ENCODE data around the gene USP10.
"Not testable (repeated sequence)": the region's sequence is repeated elsewhere in the genome, so short reads cannot be mapped to it uniquely, and the experiment has no call there.

USP10 gene

DNA sequence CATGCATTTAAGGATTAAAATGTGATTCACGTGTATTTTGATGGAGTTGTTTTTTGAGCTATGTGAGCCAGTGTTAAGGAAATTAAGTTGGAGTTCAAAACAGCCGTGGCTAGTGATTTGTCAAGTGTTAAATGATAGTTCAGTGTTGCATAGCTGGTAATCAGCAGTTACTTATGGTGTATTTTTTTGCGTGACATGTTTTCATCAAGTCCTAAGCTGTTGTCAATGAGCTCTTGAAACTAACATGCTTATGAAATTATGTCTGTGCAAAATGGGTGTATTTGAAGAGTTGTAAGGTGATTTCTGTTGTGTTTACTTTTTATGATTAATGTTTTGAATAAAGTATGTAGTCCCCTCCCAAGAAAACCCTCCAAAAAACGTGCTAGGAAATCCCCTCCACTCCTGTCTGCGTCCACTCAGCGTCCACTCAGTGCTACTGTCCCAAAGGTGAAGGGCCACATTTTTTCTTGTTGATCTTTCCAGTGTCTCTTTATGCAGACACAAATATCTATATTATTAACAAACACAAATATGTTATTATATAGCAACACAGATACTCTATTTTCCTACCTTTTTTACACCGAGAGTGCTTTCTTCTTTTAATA is 30.0 kb downstream of the USP10 start:
- no peak for DNase-seq

DNA sequence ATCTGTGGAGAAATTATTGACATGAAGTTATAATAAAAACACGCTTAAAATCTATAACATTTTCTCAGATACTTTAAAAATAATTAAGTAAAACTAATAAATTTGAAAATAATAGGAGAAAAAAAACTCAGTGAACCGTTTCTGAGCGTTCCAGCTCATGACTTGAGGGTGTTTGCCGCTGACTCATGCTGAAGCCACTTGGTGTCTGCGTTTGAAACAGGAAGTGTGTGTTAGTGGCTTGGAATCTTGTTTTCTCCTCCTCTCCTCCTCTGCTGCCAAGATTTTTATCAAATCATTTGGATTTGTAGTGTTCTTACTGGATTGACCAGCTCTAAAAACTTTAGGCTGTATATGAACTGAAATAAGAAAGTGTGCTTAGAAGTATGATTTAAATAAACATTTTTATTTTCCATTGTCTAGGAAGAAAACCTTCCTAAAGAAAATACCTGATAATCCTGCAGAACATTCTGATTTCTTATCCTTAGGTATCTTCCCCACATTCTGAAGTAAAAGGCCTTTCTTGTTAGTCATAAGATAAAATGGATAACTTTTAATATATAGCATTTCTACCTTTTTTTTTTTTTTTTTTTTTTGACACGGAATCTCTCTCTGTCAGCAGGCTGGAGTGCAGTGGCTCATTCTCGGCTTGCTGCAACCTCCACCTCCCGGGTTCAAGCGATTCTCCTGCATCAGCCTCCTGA is 30.8 kb downstream of the USP10 start:
- no peak for DNase-seq

DNA sequence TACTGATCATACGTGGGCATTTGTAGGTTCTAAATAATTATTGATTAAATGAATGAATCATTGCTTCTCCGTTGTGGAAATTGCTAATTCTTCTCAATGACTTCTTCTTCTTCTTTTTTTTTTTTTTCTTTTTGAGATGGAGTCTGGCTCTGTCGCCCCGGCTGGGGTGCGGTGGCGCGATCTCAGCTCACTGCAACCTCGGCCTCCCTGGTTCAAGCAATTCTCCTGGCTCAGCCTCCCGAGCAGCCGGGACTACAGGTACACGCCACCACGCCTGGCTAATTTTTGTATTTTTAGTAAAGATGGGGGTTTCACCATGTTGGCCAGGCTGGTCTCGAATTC is 32.5 kb downstream of the USP10 start:
- not testable (repeated sequence) for DNase-seq

DNA sequence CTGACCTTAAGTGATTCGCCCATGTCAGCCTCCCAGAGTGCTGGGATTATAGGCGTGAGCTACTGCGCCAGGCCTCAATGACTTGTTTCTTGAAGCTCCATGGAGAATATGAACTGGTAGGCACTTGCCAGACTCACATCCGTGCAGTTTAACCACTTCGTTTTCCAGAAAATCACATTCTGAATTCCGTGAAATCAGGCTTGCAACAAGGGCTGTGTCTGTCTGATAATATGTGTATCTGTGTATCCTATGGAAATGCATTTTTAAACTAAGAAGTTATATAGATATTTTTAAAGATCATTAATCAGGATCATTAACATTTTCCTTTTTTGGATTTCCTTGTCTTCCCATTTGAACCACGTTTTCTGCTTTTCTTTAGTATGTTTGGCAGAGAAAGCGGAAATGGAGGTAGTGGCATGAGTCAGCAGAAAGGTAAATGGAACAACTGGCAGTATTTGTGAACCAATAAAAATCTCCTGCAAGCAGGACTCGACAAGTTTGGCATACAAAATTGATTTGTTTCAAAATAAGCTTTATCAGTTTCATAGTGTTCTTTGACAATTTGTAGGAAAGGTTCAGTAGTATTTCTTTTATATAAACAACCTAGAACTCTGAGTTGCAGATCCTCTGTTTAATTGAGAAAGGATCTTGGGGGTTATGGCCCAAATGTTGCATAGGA is 33.0 kb downstream of the USP10 start:
- no peak for DNase-seq

DNA sequence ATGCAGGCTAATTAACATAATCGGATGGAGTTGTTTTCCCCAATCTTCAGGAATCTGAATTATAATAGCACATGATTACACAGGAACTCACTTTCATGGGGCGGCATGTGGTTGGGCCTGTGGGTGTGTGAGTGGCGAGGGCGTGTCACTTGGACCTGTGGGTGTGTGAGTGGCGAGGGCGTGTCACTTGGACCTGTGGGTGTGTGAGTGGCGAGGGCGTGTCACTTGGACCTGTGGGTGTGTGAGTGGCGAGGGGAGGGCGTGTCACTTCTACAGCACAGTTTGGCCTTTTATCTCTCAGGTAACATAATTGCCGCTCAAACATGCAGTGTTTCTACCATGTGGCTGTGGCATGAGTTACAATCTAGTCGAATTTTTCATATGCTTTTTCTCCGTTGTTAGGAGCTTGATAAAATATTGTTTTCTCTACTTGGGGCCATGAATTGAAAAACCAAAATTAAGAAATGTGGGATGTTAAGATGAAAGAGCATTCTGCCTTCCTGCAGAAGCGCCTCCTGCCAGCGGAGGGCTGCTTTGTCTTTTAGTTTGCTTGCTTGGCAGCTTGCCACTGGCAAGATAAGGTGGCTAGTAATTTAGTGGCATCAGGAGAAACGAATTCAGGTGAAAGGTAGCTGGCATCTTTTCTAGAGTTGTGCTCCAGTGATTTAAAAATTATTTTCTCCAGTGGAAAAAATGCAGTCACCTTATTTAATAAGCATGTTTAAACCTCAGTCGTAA is 36.2 kb downstream of the USP10 start:
- DNase-seq: peak; percentile 72

DNA sequence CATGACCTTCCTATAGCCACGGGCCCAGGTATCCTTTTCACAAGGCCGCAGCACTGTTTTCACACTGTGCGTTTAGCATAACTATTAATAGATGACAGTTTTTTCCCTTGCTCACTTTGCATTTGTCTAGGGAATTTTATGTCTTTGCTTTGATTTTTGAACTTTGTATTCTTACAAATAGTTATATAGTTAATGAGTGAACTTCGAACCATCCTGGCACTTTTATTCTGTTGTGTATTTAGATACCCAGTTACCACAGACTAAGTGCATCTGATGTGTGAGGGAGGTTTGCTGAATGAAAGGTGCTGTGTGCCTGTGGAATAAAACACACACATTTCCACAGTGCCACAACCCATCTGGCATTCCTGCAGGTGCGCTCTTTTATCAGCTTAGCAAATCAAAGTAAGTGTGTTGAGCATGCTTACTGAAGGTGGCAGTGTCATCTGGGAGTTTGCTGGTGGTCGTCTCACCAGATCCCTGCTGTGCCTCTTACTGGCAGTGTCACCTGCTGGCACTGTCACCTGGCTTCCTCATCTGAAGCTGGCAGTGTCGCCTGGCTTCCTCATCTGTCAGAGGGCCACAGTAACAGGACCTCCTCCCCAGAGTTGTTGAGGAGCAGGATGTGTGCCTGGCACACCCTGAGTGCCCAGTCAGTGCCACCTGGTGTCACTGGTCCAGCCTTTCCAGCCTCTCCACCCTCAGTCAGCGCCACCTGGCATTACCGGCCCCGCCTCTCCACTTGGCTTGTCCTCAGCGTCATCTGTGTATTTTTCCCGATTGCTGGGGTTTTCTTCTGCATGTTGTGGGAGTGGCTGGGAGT is 37.6 kb downstream of the USP10 start:
- peak; percentile 60 for DNase-seq

DNA sequence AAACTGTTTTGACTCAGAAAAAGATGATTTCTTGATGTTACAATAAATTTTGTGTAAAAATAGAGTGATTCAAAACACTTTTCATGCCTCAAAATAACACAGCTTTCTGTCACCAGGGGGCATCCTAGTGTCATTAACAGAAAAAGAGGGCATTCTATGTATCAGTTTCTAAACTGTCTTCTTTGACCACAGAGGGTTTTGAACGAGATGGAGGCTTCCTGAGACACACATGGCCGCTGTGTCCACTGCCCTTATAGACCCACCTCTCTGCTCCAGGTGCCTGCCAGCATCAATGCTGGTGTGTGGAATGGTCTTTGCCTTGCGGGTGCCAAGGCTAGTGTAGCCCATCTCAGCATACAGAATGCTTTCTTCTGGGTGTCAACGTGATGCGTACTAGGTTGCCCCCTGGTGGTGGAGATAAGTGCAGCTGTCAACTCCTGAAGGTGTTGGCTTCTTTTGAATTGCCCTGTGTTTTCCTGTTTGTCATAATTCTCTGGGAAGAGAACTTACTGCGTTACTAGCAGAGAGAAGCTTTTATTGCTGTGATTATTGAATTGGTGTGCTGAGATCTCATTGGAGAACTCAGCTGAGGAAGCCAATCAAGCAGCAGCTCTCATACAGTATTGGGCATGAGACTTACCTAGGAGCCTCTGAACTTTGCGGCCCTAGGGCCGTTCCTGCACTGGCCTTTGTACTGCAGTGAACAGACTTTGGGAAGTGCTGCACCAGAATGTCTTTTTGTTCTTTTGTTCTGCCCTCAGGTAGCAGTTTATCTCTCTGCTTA is 38.6 kb downstream of the USP10 start:
- peak; percentile 63 for DNase-seq

DNA sequence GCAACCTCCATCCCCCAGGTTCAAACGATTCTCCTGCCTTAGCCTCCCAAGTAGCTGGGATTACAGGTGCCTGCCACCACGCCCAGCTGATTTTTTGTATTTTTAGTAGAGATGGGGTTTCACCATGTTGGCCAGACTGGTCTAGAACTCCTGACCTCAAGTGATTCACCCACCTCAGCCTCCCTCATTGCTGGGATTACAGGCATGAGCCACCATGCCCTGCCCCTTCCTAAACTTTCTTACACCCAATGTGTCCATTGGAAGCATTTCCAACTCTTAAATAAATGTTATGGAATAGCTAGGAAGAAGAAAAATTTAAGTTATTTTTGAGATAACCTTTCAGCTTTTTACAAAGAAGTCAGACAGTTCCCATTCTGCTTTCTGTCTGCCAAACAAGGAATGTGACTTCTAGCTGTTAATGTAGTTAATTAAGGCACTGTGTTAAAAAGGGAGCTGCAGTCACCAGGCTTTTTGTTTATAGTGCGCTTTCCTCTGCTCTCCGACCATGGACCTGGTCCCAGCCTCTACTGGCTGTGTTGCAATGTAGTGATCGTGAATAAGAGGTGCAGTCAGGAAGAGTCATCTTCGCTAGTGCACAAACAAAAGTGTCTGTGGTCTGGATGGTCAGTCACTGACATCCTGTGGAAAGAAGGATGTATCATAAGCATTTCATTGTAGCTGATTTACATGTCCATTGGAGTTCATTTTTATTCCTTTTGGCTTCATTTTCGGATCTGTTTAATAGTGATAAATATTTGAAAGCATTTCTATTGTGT is 39.7 kb downstream of the USP10 start:
- DNase-seq: no peak

DNA sequence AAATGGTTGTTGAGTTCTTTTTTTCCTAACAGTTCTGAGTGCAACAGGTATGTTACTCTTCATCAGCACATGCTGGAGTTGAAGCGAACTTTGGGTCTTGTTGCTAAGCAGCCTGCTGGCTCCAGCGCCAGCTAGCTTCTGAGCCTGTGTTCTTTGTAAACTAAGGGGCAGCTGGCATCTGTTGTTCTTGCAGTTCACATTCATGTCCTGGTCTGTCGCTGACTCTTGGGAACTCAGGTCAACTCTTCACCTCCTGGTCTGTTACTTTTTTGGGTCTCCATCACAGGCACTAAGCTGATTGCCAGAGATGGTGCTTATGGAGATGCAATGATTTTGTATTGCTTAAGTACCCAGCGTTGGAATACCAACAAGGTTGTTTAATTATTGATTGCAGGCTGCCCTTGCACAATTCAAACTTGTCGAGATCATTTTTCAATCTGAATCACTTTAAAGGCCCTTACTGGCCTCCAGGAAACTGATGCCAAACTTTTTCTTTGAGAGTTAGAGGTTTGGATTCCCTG is 40.9 kb downstream of the USP10 start:
- DNase-seq: no peak

DNA sequence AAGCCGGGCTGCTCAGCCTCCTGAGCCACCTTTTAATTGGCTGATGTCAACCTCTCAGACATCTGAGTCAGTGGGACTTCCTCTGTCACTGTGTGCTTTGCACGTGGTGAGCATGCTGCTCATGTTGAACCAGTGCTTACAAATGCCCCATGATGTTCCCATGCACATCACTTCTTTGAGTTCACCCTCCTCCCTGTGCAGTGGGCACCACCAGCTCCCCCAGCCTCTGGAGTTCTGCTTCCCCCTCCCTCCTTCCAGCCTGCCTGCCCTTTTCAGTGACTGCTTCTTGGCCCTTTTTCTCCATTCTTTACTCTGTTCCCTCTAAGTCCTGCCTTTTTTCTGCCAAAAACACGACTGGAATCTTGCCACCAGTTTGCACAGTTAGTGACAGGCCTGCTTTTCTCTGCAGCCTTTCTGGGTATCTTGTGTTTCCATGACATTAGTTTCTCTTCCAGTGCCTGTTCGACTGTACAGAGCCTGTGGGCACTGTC is 41.6 kb downstream of the USP10 start:
- no peak for DNase-seq

DNA sequence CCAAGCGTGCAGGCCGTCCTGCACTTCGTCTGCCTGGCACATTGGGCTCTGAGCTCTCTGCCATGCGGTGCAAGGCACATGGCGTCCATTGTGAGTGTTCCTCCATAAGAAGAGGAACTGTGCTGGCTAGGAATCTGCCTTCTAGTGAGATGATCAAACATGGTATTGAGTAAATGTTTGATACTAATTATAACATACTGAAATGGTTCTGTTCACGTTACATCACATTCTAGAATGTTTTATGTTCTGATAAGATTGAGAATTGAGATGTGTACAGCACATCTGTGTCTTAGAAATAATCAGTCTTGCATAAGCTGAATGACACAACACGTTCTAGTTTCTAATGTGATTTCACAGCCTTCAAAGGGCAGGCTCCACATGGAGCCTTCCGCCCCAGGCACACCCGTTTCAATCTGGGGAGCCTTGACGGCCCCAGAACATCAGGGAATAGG is 42.9 kb downstream of the USP10 start:
- no peak for DNase-seq

DNA sequence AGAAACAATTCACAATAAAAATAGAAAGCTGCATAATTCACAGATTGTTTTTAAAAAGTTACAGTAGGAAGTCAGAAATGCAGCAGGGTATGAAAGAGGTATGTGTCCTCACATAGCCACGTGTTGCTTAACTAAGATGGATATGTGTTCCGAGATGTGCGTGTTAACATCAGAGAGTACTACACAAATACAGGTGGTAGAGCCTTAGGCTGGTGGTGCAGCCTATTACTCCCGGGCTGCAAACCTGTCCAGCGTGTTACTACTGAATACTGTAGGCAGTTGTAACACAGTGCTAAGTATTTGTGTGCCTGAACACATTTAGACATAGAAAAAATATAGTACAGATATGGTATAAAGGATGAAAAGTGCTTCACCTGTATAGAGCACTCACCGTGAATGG is 46.4 kb downstream of the USP10 start:
- DNase-seq: no peak

DNA sequence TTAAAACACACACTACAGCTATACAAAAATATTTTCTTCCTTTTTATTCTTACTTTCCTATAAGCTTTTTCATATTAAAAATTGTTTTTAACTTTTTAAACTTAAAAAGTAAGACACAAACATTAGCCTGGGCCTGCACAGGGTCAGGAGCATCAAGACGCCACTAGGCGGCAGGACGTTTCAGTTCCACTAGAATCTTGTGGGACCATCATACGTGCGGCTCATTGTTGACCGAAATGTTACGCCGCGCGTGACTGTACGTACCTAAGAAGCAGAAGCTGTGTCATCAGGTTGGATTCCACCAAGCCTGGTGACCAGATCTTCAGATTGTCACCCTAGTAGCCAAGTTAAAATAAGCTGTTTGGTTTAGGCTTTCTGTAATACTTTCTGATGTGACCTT is 47.1 kb downstream of the USP10 start:
- DNase-seq: no peak

DNA sequence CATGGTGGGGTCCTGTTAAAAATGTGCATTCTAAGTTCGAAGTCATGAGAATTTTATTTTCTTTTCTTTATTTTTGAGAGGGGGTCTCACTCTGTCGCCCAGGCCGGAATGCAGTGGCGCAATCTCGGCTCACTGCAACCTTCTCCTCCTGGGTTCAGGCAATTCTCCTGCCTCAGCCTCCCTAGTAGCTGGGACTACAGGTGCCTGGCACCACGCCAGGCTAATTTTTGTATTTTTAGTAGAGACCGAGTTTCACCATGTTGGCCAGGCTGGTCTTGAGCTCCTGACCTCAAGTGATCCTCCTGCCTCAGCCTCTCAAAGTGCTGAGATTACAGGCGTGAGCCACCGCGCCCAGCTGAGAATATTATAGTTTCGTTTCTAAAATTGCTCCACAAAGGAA is 48.4 kb downstream of the USP10 start:
- DNase-seq: not testable (repeated sequence)

DNA sequence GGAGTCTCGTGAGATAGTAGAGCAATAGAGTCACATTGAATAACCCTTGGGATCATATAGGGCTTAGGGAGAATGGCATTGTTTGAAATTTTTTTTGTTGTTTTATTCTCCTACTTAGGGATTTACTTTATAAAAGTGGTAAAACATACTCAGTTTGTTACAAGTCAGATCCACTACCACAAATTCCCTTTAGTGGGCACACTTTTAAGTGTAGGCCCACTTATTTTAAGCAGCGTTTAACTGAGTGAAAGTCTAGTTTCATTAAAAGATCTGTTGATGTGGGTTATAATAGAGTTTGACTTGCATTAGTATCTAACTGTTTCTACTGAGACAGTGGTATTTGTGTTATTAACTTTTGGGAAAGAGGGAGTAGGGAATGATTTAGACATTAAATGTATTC is 49.3 kb downstream of the USP10 start:
- no peak for DNase-seq

DNA sequence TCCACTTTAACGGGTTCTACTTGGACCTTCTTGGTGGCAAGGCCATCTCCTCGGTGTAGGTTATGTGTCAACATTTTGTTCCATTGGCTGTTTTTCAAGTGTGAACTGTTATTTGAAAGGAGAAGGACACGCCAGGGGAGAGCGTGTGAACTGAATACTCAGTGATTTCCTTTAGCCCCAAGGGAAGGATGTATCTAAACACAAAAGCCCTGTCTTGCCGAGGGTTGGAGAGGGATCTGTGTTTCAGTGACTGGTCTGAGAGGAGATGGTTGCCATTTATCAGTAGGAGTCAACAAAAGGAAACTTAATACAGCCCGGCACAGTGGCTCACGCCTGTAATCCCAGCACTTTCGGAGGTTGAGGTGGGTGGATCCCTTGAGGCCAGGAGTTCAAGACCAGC is 50.0 kb downstream of the USP10 start:
- no peak for DNase-seq

DNA sequence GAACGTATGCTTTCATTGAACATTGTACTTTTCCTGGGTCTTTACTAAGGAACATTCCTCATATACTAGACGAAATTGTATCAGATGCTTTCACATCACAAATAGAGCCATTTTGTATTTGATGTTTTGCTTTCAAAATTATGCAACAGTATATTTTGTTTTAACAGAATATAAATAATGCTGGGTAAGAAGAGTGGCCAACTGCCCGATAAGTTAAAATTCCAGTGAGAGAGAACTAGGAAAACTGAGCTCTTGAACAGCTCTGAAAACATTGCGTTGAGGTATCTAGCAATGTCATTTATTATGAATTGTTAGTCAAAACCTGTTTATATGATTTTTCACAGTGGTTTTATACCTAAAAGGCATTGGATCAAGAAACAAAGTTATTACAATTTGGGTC is 50.8 kb downstream of the USP10 start:
- no peak for DNase-seq

DNA sequence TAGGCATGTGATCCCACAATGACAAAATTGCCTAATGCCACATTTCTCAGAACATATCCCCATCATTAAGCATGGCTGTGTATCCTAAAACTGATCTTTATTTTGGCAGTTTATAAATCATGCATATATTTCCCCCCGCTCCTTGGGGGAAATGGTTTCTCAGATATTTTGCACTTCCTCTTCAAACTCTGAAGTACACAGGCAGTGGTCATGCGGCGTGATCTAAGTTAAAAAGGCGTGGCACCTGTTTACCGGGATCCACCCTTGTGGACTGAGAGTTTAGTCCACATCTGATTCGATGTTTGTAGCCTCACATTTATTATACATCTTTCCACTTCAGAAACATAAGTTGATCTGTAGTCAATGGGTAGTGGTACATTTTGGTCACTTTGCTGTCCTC is 51.4 kb downstream of the USP10 start:
- no peak for DNase-seq

DNA sequence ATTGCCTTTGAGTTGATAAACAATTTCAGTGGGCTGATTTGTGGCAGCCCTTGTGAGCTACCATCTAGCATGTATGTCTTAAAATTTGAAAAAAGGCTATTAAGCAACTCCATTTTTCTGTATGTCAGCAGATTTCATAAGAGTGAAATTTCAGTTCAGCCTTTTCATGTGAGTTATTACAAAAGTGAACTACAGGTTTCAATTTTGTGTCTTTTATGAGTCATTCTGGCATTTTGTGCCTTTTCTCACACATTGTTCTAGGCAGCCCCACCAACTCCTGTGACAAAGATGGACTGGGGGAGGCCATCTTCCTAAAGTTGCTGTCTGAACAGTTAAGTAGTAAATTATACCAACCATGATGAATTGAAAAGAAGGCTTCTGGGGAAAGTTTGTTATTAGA is 52.1 kb downstream of the USP10 start:
- no peak for DNase-seq

DNA sequence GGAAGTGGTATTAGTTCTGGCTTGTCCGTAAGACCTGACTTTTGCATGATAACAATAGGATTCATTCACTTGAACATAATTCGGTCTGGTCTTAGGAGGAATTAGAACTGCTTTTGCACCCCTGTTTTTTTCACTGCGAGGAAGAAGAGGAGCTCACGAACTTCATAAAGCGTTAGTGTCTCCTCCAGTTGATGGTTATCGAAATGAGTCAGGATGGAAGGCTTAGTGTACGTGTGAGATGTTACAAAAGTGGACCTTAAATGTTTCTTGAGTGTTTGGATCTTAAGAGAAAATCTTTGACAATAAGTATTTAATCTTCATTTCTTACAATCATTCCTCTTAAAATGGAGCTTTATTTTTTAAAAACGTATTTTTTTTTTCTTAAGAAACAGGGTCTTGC is 52.8 kb downstream of the USP10 start:
- no peak for DNase-seq
